Measurements from ENCODE around the gene USP54.

- no peak for TF ChIP-seq CTCF (IDR thresholded peaks at IDR 0.05)
- no peak for TF ChIP-seq POLR2A (IDR thresholded peaks at IDR 0.05; ENCODE audit: low read depth)
- TF ChIP-seq POLR2AphosphoS5 (IDR thresholded peaks at IDR 0.05) = peak; percentile 85 to 96
Measured at GRCh38 chr10:73577788-73578187, 13.4 kb downstream of the USP54 start.
